Gastrocnemius medialis (tissue), 4 donors: Measurements from ENCODE around the gene KLKB1.

Source experiments
- CTCF ChIP-seq, 5 experiments: fragments of 450-650 bp in 3 of 5; fragments of 200-600 bp in 2 of 5; sonication (generic) in 2 of 5; IDR thresholded peaks in 4 of 5; conservative IDR thresholded peaks in 1 of 5; 1 replicate in 4 of 5; 2 replicates in 1 of 5; pipeline ENCODE4 v1.5.1; 2016 to 2019; ENCODE audit warnings: antibody characterized with exemption in 5 of 5, mild to moderate bottlenecking in 3 of 5, moderate library complexity in 3 of 5
- POLR2A ChIP-seq, 2 donors: fragments of 450-650 bp; IDR thresholded peaks; one replicate each; pipeline ENCODE4 v1.6.1; 2017; ENCODE audit warnings: antibody characterized with exemption in 2 of 2, mild to moderate bottlenecking in 2 of 2, moderate library complexity in 2 of 2

DNA sequence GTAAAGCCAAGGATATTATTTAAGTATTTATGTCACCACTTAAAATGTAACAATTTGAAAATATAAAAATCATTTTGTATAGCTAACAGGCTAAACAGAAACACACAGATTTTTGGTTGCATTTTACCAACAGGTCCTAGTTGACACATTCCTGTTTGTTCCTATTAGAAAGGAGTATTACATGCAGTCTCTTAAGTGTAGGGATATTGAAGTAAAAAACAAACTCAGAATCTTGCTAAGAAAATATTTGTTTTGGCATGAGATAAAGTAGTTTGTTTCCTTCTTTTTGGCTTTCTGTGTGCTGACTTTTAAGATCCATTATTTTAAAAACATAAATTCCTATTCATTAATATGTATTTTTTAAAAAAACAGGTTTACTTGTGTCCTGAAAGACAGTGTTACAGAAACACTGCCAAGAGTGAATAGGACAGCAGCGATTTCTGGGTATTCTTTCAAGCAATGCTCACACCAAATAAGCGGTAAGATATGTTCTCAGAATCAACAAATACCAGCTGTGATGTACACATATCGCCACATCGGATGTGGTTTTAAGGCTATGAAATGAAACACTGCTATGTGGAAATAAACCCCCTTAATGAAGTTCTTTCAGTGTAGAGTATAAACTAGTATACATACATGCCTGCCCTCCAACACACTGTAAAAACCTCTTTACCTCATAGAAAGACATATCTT is 45.5 kb downstream of the KLKB1 start:
- TF ChIP-seq CTCF (IDR thresholded peaks at IDR 0.05 in 4 of 5, conservative IDR thresholded peaks at IDR 0.05 in 1 of 5), result no peak
- TF ChIP-seq POLR2A (IDR thresholded peaks at IDR 0.05), result no peak
